Globus pallidus (tissue), 1 donor: ENCODE measurements around the gene GART.
A peak's percentile ranks its signal among the peaks of the same experiment; 100 is the strongest.
"Not testable (repeated sequence)": the region's sequence is repeated elsewhere in the genome, so short reads cannot be mapped to it uniquely, and the experiment has no call there.

Source experiments
- DNase-seq: peaks from one replicate; pipeline ENCODE4 v3.0.0-alpha.2; 2015; ENCODE audit warnings: low spot score

Gene GART

GRCh38 chr21:33512481-33512880 is 29.4 kb downstream of the GART start:
- no peak for DNase-seq

- DNase-seq = no peak
These were observed 30.3 kb downstream of the GART start for GRCh38 chr21:33511639-33512038.

GRCh38 chr21:33510826-33511225 is 31.1 kb downstream of the GART start:
- DNase-seq = no peak

- DNase-seq = not testable (repeated sequence)
These were observed 34.9 kb downstream of the GART start for GRCh38 chr21:33507003-33507402.

GRCh38 chr21:33505833-33506232 is 36.1 kb downstream of the GART start:
- DNase-seq = no peak

- no peak for DNase-seq
These were observed 45.6 kb downstream of the GART start for GRCh38 chr21:33496345-33496744.

GRCh38 chr21:33495743-33496142 is 46.2 kb downstream of the GART start:
- DNase-seq = no peak

- DNase-seq = no peak
These were observed 48.2 kb downstream of the GART start for GRCh38 chr21:33493756-33494155.

- no peak for DNase-seq
These were observed 49.3 kb downstream of the GART start for GRCh38 chr21:33492571-33492970.

GRCh38 chr21:33491373-33492102 is 50.4 kb downstream of the GART start, which contains the start of gene DNAJC28:
DNAJC28 (minus strand) TSS chr21:33491716; CDS start chr21:33489393, 2,323 bp downstream.
- peak; percentile 94 for DNase-seq

GRCh38 chr21:33490991-33491372 is 50.9 kb downstream of the GART start:
- no peak for DNase-seq

- no peak for DNase-seq
These were observed 53.0 kb downstream of the GART start for GRCh38 chr21:33488936-33489335.

GRCh38 chr21:33487996-33488395 is 53.9 kb downstream of the GART start:
- no peak for DNase-seq

GRCh38 chr21:33481314-33481943 is 60.5 kb downstream of the GART start:
- no peak for DNase-seq

GRCh38 chr21:33480481-33481103 is 61.3 kb downstream of the GART start:
- no peak for DNase-seq

GRCh38 chr21:33479679-33480480 is 62.0 kb downstream of the GART start, which contains the start of gene TMEM50B:
TMEM50B (minus strand) TSS chr21:33479974; CDS start chr21:33468885, 11,089 bp downstream.
- DNase-seq = peak; percentile 96

GRCh38 chr21:33478935-33479678 is 62.8 kb downstream of the GART start:
- DNase-seq = no peak

GRCh38 chr21:33478182-33478581 is 63.7 kb downstream of the GART start:
- DNase-seq = no peak

- DNase-seq = no peak
These were observed 64.9 kb downstream of the GART start for GRCh38 chr21:33477066-33477465.

- DNase-seq = no peak
These were observed 68.6 kb downstream of the GART start for GRCh38 chr21:33473344-33473743.

GRCh38 chr21:33470701-33471100 is 71.2 kb downstream of the GART start:
- DNase-seq = no peak
